ENCODE results near the gene CATSPER4. TPM values are rescaled to one million over a fixed set of nuclear protein-coding genes. Genes with fewer than 3 reads are reported as not detected.
A peak's percentile ranks its signal among the peaks of the same experiment; 100 is the strongest.

CATSPER4 gene
- total RNA-seq, 1 donor from 2014 or later = not detected

GRCh38 chr1:26164861-26165842 is 25.2 kb upstream of the CATSPER4 start:
- peaks cover 18% of the 10 kb centered on the region for H3K4me1 Mint-ChIP-seq (ENCODE audit: unreplicated experiment)
- peak overlapping the region; percentile 38 for H3K27ac Mint-ChIP-seq (ENCODE audit: unreplicated experiment)

GRCh38 chr1:26166719-26167281 is 23.6 kb upstream of the CATSPER4 start:
- H3K9me3 Mint-ChIP-seq (ENCODE audit: unreplicated experiment) = no peaks in the 10 kb centered on the region
- DNase-seq (ENCODE audit: extremely low spot score, unreplicated experiment) = no peak
- H3K4me3 Mint-ChIP-seq (ENCODE audit: unreplicated experiment) = no peak overlapping the region
- H3K27me3 Mint-ChIP-seq (ENCODE audit: unreplicated experiment) = no peaks in the 10 kb centered on the region
- no peak for TF ChIP-seq CTCF (IDR thresholded peaks at IDR 0.05)
- H3K27ac Mint-ChIP-seq (ENCODE audit: unreplicated experiment) = no peak overlapping the region
- peaks cover 22% of the 10 kb centered on the region for H3K4me1 Mint-ChIP-seq (ENCODE audit: unreplicated experiment)
- H3K36me3 Mint-ChIP-seq (ENCODE audit: unreplicated experiment) = no peaks in the 10 kb centered on the region

More at GRCh38 chr1:26164861-26165842, 25.2 kb upstream of the CATSPER4 start:
- no peak for DNase-seq (ENCODE audit: extremely low spot score, unreplicated experiment)
- Mint-ChIP-seq H3K27me3 (ENCODE audit: unreplicated experiment) (no peaks in the 10 kb centered on the region), H3K9me3 (ENCODE audit: unreplicated experiment) (no peaks in the 10 kb centered on the region), H3K4me3 (ENCODE audit: unreplicated experiment) (peak overlapping the region; percentile 63), H3K36me3 (ENCODE audit: unreplicated experiment) (no peaks in the 10 kb centered on the region)
- TF ChIP-seq CTCF (IDR thresholded peaks at IDR 0.05) = no peak

DNA sequence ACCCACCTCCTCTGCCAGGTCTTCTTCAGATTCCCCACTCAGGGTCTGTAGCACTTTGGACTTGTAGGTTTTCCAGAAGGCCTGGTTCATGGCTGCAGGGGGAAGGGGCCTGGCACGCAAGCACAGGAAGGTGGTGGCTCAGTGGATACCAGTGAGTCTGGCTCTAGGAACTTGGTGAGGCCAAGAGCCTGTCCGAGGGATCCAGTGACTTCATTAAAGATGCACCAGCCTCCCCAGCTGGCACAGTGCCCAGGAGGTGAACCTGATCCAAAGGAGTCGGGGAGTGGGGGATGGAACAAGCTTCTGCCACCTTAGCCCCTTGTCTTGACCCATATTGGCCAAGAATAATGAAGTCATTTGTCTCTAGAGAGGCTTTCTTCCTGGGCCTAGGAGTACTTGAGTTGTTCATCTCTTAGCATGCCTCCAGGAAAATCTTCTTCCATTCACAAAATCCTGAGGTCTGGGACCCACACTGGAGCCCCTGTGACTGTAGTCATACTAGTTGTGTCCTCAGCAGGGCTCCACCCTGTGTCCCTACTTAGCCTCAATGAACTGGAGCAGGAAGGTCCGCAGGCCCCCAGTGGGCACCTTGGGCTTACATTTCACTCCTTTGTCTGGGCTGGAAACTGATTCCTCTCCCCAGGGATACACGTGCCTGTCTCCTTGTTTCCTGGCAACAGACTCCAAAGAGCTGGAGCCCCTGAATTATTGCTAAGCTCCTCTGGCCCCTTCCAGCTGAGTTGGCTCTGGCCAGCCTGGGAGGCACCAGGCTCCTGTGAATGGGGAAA is 21.8 kb upstream of the CATSPER4 start, which contains the start of gene C1orf232:
Gene C1orf232, minus strand, starts transcription at position 554 of the 788 bp plus-strand sequence. Its CDS starts 464 bp downstream, at position 90.
- TF ChIP-seq CTCF (IDR thresholded peaks at IDR 0.05) = no peak
- Mint-ChIP-seq H3K36me3 (ENCODE audit: unreplicated experiment) (no peaks in the 10 kb centered on the region), H3K27me3 (ENCODE audit: unreplicated experiment) (no peaks in the 10 kb centered on the region), H3K9me3 (ENCODE audit: unreplicated experiment) (no peaks in the 10 kb centered on the region), H3K4me3 (ENCODE audit: unreplicated experiment) (peak within 1 kb of the TSS; percentile 88), H3K4me1 (ENCODE audit: unreplicated experiment) (peaks cover 17% of the 10 kb centered on the region), H3K27ac (ENCODE audit: unreplicated experiment) (peak within 1 kb of the TSS; percentile 86)
- no peak for DNase-seq (ENCODE audit: extremely low spot score, unreplicated experiment)

- DNase-seq (ENCODE audit: extremely low spot score, unreplicated experiment) = no peak
- peaks cover 17% of the 10 kb centered on the region for H3K4me1 Mint-ChIP-seq (ENCODE audit: unreplicated experiment)
- no peaks in the 10 kb centered on the region for H3K27me3 Mint-ChIP-seq (ENCODE audit: unreplicated experiment)
- peak overlapping the region; percentile 56 for H3K27ac Mint-ChIP-seq (ENCODE audit: unreplicated experiment)
- H3K4me3 Mint-ChIP-seq (ENCODE audit: unreplicated experiment) = peak overlapping the region; percentile 57
- no peak for TF ChIP-seq CTCF (IDR thresholded peaks at IDR 0.05)
- no peaks in the 10 kb centered on the region for H3K9me3 Mint-ChIP-seq (ENCODE audit: unreplicated experiment)
- no peaks in the 10 kb centered on the region for H3K36me3 Mint-ChIP-seq (ENCODE audit: unreplicated experiment)
These were observed 21.2 kb upstream of the CATSPER4 start for GRCh38 chr1:26169198-26169554.
